Astrocyte (in vitro differentiated cells and primary cell): ENCODE results near the gene SGSM1.

Source experiments
- CTCF ChIP-seq: IDR thresholded peaks from 2 replicates; pipeline ENCODE4 v1.5.1; 2011; ENCODE audit warnings: low read depth, mild to moderate bottlenecking, inconsistent platforms, low read length, moderate library complexity; ENCODE audit not compliant: insufficient read depth
- EZH2 ChIP-seq: IDR thresholded peaks from 2 replicates; pipeline ENCODE4 v1.6.1; 2012; ENCODE audit warnings: mild to moderate bottlenecking, low read length, inconsistent platforms; ENCODE audit not compliant: insufficient read depth

DNA sequence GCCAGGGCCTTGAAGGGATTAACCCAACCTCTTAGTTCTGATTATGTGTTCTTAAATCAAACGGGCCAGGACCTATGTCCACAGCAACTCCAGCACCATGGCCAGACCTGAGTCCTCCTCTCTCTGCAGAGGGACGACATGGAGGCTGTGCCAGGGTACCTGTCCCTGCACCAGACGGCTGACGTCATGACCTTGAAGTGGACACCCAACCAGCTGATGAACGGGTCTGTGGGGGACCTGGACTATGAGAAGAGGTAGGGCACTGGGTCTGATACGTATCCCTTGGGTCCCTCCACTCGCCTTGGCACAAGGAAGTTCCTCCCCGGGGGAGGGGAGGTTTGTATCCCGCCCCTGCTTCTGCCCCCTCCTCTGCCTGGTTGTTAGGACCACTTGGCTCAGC is 53.6 kb downstream of the SGSM1 start:
- no peak for TF ChIP-seq CTCF
- TF ChIP-seq EZH2, result no peak
